Measurements from ENCODE around the gene ASAP2.
A peak's percentile ranks its signal among the peaks of the same experiment; 100 is the strongest.

The ASAP2 gene

DNA sequence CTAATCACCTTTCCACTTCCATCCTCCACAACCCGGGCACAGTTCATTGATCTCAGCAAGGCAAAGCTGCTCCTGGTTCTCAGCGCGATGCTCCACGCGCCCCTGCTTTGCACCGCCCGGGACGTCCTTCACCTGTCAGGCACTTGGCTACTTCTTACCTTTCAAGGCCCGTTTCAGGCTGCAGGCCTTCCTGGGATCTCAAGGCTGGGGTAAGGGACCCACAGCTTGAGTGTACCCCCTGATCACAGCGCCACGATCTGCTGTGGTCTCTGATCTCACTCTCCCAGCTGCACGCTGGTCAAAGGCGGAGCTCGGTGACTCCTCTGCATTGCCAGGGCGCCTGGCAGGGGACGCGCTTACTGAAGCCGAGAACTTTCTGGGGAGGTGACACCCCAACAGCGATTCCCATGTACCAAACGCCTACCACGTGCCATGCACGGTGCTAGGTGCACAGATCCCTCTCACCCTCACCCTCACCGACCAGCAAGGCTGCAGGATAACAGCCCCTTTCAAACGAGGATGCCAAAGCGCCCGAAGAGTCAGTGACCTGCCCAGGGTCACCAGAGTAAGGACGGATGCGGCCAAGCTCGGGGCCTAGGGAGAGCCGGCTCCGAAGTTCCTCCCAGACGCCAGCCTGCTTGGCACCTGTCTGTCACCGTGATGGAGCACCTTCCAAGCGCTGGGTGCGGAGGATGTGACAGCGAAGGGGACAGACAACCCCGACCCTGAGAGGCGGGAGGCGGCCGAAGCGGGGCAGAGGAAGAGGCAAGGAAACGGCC lies 215.9 kb downstream of the ASAP2 start:
- TF ChIP-seq SIN3A (IDR thresholded peaks at IDR 0.05; ENCODE audit: borderline replicate concordance, insufficient read depth, low read length) (no peak), POLR2AphosphoS5 (IDR thresholded peaks at IDR 0.05; ENCODE audit: low read depth, low read length) (no peak), FOXP2 (optimal IDR thresholded peaks at IDR 0.05; ENCODE audit: borderline replicate concordance, extremely low read depth, extremely low read length, insufficient read depth) (no peak), TAF1 (IDR thresholded peaks at IDR 0.05; ENCODE audit: borderline replicate concordance, insufficient read depth, low read length) (no peak)
- TF ChIP-seq, protein P1, sequence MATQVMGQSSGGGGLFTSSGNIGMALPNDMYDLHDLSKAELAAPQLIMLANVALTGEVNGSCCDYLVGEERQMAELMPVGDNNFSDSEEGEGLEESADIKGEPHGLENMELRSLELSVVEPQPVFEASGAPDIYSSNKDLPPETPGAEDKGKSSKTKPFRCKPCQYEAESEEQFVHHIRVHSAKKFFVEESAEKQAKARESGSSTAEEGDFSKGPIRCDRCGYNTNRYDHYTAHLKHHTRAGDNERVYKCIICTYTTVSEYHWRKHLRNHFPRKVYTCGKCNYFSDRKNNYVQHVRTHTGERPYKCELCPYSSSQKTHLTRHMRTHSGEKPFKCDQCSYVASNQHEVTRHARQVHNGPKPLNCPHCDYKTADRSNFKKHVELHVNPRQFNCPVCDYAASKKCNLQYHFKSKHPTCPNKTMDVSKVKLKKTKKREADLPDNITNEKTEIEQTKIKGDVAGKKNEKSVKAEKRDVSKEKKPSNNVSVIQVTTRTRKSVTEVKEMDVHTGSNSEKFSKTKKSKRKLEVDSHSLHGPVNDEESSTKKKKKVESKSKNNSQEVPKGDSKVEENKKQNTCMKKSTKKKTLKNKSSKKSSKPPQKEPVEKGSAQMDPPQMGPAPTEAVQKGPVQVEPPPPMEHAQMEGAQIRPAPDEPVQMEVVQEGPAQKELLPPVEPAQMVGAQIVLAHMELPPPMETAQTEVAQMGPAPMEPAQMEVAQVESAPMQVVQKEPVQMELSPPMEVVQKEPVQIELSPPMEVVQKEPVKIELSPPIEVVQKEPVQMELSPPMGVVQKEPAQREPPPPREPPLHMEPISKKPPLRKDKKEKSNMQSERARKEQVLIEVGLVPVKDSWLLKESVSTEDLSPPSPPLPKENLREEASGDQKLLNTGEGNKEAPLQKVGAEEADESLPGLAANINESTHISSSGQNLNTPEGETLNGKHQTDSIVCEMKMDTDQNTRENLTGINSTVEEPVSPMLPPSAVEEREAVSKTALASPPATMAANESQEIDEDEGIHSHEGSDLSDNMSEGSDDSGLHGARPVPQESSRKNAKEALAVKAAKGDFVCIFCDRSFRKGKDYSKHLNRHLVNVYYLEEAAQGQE (IDR thresholded peaks at IDR 0.05; ENCODE audit: insufficient read depth in 1 of 2, low read depth in 2 of 2, low read length in 2 of 2) = no peak

DNA sequence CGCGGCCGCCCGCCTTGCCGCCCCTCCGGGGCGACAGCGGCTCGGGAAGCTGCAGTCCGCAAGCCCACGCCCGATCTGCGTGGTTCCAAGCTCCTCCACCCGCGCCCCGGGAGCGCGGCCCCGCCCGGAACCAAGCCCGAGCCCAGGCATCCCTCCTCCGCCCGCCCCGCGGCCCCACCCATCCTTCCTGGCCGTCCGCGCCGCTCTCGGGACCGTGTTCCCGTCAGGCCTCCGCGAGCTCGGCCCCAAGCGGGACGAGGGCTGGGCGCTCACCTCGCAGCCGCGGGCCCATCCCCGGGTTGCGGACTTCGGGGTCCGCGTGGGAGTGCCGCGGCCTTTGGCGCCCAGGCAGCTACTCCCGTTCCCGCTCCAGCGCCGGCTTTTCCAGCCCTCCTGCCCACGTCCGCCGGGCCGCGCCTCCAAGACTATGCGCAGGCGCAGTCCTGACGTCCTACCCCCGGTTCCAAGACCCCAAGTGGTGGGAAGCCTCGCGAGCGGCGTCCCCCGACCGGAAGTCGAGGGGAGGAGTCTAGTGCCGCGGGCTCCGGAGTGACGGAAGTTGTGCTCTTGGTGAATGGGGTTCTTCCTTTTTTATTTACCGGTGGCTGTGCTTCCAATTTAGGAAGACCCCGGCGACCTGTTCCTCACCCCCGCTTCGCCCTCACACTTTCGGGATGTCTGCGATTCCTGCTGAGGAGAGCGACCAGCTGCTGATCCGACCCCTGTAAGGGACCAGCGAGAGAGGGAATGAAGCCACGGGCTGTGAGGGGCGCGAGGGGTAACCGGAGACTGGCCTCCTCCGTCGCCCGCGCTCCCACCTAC lies 216.7 kb downstream of the ASAP2 start, which contains the start of the genes CPSF3 and ITGB1BP1:
Gene CPSF3 (plus strand): TSS at position 555 of the 822 bp plus-strand sequence. CDS start 120 bp downstream, at position 675.
Gene ITGB1BP1 (minus strand): TSS at position 429 of the 822 bp plus-strand sequence. CDS start 4,831 bp downstream, outside the sequence.
- TF ChIP-seq, protein P1 (IDR thresholded peaks at IDR 0.05; ENCODE audit: insufficient read depth in 1 of 2, low read depth in 2 of 2, low read length in 2 of 2) = 0 out of 4 replicates have a peak, but pooled peaks of 1 of the 2 experiments have one; percentile 12
- TF ChIP-seq SIN3A (IDR thresholded peaks at IDR 0.05; ENCODE audit: borderline replicate concordance, insufficient read depth, low read length) (0 out of 2 replicates have a peak, but pooled peaks have one; percentile 64), FOXP2 (optimal IDR thresholded peaks at IDR 0.05; ENCODE audit: borderline replicate concordance, extremely low read depth, extremely low read length, insufficient read depth) (peak; percentile 92), TAF1 (IDR thresholded peaks at IDR 0.05; ENCODE audit: borderline replicate concordance, insufficient read depth, low read length) (peak; percentile 71; the same call in 1 of the 2 replicates), POLR2AphosphoS5 (IDR thresholded peaks at IDR 0.05; ENCODE audit: low read depth, low read length) (peak; percentile 68)

DNA sequence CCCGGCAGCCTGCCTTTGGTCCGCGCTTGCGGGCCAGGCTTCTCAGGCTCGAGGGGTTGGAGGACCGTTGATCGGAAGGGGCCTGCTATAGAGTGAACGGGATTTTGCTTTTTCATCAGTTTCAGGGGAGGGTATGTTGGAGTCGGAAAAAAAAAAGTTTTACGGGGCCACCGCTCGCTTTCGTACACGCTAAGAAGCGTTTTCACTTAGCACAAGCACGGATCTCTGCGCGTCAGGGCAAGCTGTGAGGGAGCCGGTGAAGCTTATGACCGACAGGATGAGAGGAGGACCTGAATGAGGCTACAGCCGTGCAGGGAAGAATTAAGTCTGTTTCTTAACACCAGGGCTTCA lies 217.3 kb downstream of the ASAP2 start:
- TF ChIP-seq, protein P1 (IDR thresholded peaks at IDR 0.05; ENCODE audit: insufficient read depth in 1 of 2, low read depth in 2 of 2, low read length in 2 of 2) = no peak
- TF ChIP-seq TAF1 (IDR thresholded peaks at IDR 0.05; ENCODE audit: borderline replicate concordance, insufficient read depth, low read length) = no peak
- no peak for TF ChIP-seq SIN3A (IDR thresholded peaks at IDR 0.05; ENCODE audit: borderline replicate concordance, insufficient read depth, low read length)
- TF ChIP-seq FOXP2 (optimal IDR thresholded peaks at IDR 0.05; ENCODE audit: borderline replicate concordance, extremely low read depth, extremely low read length, insufficient read depth) = no peak
- TF ChIP-seq POLR2AphosphoS5 (IDR thresholded peaks at IDR 0.05; ENCODE audit: low read depth, low read length) = no peak

DNA sequence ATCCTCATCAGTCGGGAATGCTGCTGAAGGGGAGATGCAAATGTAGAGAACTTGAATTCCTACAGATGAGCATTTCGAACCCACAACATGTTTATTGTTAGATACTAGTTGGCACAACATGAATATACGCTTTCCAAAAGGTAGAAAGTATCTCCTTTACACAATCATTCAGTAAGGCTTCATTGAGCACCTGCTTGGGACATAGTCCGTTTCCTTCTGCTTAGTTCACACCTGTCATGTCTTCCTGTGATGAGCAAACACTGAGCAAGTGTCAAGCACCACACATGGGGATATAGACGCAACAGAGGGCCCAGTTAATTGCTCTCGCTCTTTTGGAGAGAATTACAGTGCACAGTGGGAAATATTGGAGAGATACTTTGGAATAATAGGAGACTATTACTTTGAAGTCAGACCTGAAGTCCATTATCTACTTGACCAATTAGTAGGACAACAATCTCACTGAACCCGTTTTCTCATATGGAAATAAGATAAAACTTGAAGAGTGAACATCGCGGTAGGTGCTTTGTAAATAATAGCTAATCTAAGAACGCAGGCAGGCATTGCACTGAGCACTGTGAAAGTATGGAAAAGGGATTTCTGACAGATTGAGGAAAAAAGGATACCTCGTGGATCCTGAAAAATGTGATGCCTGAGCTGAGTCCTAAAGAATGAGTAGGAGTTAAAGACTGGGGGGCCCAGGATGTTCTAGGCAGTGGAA lies 218.0 kb downstream of the ASAP2 start:
- TF ChIP-seq SIN3A (IDR thresholded peaks at IDR 0.05; ENCODE audit: borderline replicate concordance, insufficient read depth, low read length) (no peak), FOXP2 (optimal IDR thresholded peaks at IDR 0.05; ENCODE audit: borderline replicate concordance, extremely low read depth, extremely low read length, insufficient read depth) (no peak), TAF1 (IDR thresholded peaks at IDR 0.05; ENCODE audit: borderline replicate concordance, insufficient read depth, low read length) (no peak), POLR2AphosphoS5 (IDR thresholded peaks at IDR 0.05; ENCODE audit: low read depth, low read length) (no peak)
- TF ChIP-seq, protein P1 (IDR thresholded peaks at IDR 0.05; ENCODE audit: insufficient read depth in 1 of 2, low read depth in 2 of 2, low read length in 2 of 2) = no peak

Data from PFSK-1 (cell line).